ENCODE results near the gene KRT28.

The KRT28 gene

DNA sequence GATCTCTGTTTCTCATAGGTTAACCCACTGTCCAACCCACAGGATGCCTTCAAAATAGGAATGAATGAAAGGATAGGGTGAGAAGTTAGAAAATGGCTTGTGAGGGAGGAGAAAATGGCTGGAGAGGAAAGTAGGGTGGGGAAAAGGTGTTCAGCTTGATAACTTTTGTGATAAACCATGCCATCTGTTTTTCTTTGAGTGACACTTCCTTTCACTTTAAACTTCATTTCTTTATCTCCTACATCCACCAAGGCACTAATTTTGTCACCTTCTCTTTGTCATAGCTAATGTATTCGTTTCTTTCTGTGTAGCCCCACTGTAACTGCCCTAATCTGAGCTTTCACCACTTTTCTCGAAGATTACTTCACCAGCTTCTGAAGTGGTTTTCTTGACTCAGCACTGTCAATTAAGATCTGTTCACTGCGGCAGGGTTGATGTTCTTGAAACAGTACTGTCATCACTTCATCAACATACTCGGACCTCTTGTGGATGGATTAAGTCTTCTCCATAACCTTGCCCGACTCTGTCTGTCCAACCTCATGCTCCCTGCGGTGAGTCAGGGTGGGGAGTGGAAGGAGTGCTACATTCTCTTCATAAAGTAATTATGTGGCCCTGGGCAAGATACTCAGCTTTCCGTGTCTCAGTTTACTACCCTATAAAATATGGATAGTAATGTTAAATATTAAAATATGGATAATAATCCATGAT is 28.1 kb upstream of the KRT28 start:
- TF ChIP-seq, protein P1, sequence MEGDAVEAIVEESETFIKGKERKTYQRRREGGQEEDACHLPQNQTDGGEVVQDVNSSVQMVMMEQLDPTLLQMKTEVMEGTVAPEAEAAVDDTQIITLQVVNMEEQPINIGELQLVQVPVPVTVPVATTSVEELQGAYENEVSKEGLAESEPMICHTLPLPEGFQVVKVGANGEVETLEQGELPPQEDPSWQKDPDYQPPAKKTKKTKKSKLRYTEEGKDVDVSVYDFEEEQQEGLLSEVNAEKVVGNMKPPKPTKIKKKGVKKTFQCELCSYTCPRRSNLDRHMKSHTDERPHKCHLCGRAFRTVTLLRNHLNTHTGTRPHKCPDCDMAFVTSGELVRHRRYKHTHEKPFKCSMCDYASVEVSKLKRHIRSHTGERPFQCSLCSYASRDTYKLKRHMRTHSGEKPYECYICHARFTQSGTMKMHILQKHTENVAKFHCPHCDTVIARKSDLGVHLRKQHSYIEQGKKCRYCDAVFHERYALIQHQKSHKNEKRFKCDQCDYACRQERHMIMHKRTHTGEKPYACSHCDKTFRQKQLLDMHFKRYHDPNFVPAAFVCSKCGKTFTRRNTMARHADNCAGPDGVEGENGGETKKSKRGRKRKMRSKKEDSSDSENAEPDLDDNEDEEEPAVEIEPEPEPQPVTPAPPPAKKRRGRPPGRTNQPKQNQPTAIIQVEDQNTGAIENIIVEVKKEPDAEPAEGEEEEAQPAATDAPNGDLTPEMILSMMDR (IDR thresholded peaks at IDR 0.05; ENCODE audit: control insufficient read depth, insufficient read depth, low read depth, low read length, missing control alignments), result no peak
- no peak for DNase-seq (ENCODE audit: low read depth)
- H3K4me3 ChIP-seq (ENCODE audit: control insufficient read depth, low read depth, low read length), result no peak overlapping the region

DNA sequence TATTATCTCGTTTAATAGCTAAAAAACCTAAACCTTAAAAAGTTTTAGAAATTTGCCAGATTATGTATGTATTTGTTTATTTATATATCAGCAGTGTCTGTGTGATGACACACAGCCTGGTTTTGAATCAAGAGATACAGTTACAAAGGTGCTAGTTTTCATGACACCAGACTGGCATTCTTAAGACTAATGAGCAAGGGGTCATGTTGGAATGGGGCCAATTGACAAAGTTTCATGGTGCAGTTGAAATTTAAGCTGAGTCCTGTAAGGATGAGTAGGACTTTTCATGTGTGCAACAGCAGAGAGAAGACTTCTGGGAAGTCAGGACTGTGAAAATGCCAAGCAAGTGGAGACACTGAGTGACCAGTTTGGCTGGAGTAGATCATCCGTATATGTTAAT is 25.8 kb upstream of the KRT28 start:
- DNase-seq (ENCODE audit: low read depth), result no peak
- no peak overlapping the region for H3K4me3 ChIP-seq (ENCODE audit: control insufficient read depth, low read depth, low read length)
- TF ChIP-seq, protein P1 (IDR thresholded peaks at IDR 0.05; ENCODE audit: control insufficient read depth, insufficient read depth, low read depth, low read length, missing control alignments), result no peak

DNA sequence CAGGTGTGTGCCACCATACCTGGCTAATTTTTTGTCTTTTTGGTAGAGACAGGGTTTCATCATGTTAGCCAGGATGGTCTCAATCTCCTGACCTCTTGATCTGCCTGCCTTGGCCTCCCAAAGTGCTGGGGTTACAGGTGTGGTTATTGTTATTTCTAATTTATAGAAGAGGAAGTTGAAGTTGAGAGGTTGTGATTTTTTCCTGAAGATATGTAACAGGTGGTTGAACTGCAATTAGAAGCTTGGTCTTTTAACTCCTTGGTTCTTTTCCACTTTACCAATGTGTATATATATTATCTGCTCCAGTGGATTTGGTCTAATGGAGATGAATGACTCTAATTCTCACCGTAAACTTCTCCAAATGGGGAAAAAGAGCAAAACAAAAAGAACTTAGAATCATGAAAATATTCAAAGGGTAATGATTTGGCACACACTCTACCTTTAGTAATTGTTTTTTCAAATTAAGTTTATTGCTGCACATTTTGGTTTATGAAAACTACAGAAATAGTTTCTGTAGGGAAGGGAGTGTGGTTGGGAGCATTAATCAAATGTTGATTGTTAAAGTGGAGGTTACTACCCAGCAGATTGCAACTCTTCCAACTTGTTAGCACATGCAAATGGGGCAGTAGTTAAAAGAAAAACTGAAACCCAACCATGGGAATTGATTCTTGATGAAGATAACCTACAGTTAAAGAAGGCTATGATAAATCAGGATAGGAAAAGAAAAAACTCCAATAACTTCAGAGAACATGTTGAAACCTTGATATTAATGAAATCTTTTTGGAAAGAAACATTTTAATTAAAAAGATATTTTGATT is 24.5 kb upstream of the KRT28 start:
- H3K4me3 ChIP-seq (ENCODE audit: control insufficient read depth, low read depth, low read length), result no peak overlapping the region
- no peak for DNase-seq (ENCODE audit: low read depth)
- TF ChIP-seq, protein P1 (IDR thresholded peaks at IDR 0.05; ENCODE audit: control insufficient read depth, insufficient read depth, low read depth, low read length, missing control alignments), result no peak

DNA sequence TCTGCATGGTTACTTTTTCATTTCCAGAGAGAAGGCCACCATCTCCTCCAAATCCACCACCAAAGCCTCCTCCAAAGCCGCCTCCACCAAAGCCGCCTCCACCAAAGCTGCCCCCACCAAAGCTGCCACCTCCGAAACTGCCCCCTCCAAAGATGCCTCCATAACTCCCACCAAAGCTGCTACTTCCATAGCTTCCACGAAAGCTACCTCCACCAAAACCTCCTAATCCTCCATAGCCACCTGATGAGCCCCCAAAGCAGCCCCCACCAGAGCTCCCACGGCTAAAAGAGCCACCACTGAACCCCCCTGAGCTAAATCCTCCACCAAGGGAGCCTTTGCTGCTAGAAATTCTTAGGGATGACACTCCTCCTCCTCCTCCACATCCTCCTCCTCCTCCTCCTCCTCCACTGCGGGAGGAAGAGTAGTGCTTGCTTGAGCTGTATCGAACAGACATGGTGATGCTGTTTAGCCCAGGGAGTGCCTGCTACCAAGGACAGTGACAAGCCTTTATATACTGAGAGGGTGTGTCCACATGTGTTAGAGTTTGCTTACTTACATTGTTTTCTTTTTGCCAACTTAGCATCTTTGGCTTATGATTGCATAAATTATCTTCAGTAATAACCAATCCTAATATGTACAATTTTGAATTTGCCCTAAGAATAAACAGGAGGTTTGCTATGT is 22.5 kb upstream of the KRT28 start, which contains the start of gene KRT10:
KRT10 (minus strand) TSS at position 483 of the 681 bp plus-strand sequence; CDS start at position 454, 29 bp downstream.
- H3K4me3 ChIP-seq (ENCODE audit: control insufficient read depth, low read depth, low read length), result no peak within 1 kb of the TSS
- TF ChIP-seq, protein P1 (IDR thresholded peaks at IDR 0.05; ENCODE audit: control insufficient read depth, insufficient read depth, low read depth, low read length, missing control alignments), result no peak
- DNase-seq (ENCODE audit: low read depth), result no peak

DNA sequence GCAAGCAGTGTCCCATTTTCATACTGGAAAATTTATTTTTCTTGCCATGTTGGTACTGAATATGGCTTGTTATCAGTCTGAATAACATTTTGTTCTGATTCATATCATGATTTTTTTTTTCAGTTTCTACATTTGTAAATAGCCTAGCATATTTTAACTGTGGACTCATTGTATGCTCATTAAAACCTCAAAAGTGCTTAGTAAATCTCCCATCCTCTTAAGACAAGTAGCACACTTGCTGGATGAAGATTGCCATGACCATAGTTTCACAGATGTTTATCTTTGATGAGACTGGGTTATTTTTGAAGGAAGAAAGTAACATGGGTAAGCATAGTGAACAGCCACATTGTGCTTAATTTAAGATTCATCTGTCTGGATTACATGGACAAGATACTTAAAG is 21.8 kb upstream of the KRT28 start:
- DNase-seq (ENCODE audit: low read depth), result no peak
- H3K4me3 ChIP-seq (ENCODE audit: control insufficient read depth, low read depth, low read length), result no peak overlapping the region
- TF ChIP-seq, protein P1 (IDR thresholded peaks at IDR 0.05; ENCODE audit: control insufficient read depth, insufficient read depth, low read depth, low read length, missing control alignments), result no peak

DNA sequence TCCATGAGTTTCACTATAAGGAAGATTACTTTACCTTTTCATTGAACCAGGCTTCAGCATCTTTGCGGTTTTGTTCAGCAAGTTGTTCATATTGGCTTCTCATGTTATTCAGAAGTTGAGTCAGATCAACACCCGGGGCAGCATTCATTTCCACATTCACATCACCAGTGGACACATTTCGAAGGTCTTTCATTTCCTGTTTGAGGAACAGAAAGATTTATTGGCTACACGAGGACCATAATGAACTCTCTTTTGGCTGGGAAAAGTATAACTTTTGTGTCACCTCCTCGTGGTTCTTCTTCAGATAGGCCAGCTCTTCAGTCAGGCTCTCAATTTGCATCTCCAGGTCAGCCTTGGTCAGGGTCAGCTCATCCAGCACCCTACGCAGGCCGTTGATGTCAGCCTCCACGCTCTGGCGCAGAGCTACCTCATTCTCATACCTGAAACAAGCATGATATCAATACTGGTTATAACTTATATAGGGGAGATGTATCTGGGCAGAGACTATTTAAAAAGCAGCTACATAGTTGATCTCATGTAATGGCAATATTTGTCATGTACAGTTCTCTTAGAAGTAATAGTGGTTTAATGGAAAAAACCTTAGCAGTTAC is 20.6 kb upstream of the KRT28 start:
- H3K4me3 ChIP-seq (ENCODE audit: control insufficient read depth, low read depth, low read length), result no peak overlapping the region
- TF ChIP-seq, protein P1 (IDR thresholded peaks at IDR 0.05; ENCODE audit: control insufficient read depth, insufficient read depth, low read depth, low read length, missing control alignments), result no peak

More for the DNA sequence above, 20.6 kb upstream of the KRT28 start:
- no peak for DNase-seq (ENCODE audit: low read depth)

All from AG09309 (cell line).